ENCODE data around the gene FAM120AOS.
A peak's percentile ranks its signal among the peaks of the same experiment; 100 is the strongest.

The FAM120AOS gene

DNA sequence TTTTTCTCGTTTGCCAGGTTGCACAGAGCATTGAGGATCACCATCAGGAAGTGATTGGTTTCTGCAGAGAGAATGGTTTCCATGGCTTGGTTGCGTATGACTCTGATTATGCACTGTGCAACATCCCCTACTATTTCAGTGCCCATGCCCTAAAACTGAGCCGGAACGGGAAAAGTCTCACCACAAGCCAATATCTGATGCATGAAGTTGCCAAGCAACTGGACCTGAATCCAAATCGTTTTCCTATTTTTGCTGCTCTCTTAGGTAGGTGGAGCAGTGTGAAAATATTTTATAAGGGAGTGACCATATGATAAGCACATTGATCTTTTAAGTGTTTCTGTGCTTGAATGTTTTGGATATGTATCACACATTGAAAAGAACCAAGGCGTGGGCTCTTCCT is 17.7 kb upstream of the FAM120AOS start:
- TF ChIP-seq, protein P1, sequence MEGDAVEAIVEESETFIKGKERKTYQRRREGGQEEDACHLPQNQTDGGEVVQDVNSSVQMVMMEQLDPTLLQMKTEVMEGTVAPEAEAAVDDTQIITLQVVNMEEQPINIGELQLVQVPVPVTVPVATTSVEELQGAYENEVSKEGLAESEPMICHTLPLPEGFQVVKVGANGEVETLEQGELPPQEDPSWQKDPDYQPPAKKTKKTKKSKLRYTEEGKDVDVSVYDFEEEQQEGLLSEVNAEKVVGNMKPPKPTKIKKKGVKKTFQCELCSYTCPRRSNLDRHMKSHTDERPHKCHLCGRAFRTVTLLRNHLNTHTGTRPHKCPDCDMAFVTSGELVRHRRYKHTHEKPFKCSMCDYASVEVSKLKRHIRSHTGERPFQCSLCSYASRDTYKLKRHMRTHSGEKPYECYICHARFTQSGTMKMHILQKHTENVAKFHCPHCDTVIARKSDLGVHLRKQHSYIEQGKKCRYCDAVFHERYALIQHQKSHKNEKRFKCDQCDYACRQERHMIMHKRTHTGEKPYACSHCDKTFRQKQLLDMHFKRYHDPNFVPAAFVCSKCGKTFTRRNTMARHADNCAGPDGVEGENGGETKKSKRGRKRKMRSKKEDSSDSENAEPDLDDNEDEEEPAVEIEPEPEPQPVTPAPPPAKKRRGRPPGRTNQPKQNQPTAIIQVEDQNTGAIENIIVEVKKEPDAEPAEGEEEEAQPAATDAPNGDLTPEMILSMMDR (IDR thresholded peaks at IDR 0.05; ENCODE audit: low read length) = no peak
- no peak for TF ChIP-seq EZH2 (IDR thresholded peaks at IDR 0.05; ENCODE audit: borderline replicate concordance, low read length)
- H3F3A ChIP-seq (ENCODE audit: insufficient read depth, low read length) = no peaks in the 10 kb centered on the region
- H3K4me2 ChIP-seq (ENCODE audit: low read length) = no peak overlapping the region
- peaks cover 67% of the 10 kb centered on the region for H3K79me2 ChIP-seq (ENCODE audit: insufficient read depth, low read length)
- H3K9me2 ChIP-seq (ENCODE audit: low read depth, low read length) = no peaks in the 10 kb centered on the region
- H3K36me3 ChIP-seq (ENCODE audit: insufficient read depth, low read length) = peaks cover 59% of the 10 kb centered on the region
- H2AFZ ChIP-seq (ENCODE audit: low read length) = no peak overlapping the region
- H3K27me3 ChIP-seq (ENCODE audit: insufficient read depth, low read length) = no peaks in the 10 kb centered on the region
- no peaks in the 10 kb centered on the region for H3K9me3 ChIP-seq (ENCODE audit: low read length)
- no peaks in the 10 kb centered on the region for H4K20me1 ChIP-seq (ENCODE audit: insufficient read depth, low read length)
- H3K27ac ChIP-seq (ENCODE audit: low read depth, low read length, poor library complexity, severe bottlenecking) = no peak overlapping the region
- H3K4me1 ChIP-seq (ENCODE audit: insufficient read depth, low read length, severe bottlenecking) = peaks cover 34% of the 10 kb centered on the region
- no peak overlapping the region for H3K4me3 ChIP-seq (ENCODE audit: low read depth, low read length, poor library complexity, severe bottlenecking)
- no peak overlapping the region for H3K9ac ChIP-seq (ENCODE audit: low read length)

DNA sequence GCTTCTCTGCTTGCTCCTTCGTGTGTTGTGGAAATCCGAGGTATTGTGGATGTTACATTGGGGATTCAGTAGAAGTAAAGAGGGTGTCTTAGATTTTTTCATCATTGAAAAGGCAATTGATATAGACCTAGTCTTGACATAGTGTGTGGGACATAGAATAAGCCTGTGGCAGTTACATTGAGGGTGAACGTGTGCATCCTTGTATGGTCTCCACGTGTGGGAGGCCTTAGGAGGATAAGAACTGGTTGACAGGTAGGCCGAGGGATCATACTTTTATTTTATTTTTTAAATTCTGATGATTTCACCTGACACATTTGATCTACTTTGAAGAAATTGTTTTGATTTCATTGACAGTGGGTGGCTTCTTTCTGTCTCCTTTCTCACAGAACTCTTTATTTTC is 17.0 kb upstream of the FAM120AOS start:
- no peak for TF ChIP-seq EZH2 (IDR thresholded peaks at IDR 0.05; ENCODE audit: borderline replicate concordance, low read length)
- TF ChIP-seq, protein P1 (IDR thresholded peaks at IDR 0.05; ENCODE audit: low read length) = no peak
- Histone ChIP-seq H3K9ac (ENCODE audit: low read length) (no peak overlapping the region), H3K79me2 (ENCODE audit: insufficient read depth, low read length) (peaks cover 69% of the 10 kb centered on the region), H3K27ac (ENCODE audit: low read depth, low read length, poor library complexity, severe bottlenecking) (no peak overlapping the region), H3K9me3 (ENCODE audit: low read length) (no peaks in the 10 kb centered on the region), H3K4me1 (ENCODE audit: insufficient read depth, low read length, severe bottlenecking) (peaks cover 42% of the 10 kb centered on the region), H3K36me3 (ENCODE audit: insufficient read depth, low read length) (peaks cover 52% of the 10 kb centered on the region), H4K20me1 (ENCODE audit: insufficient read depth, low read length) (no peaks in the 10 kb centered on the region), H3K4me2 (ENCODE audit: low read length) (no peak overlapping the region), H3K27me3 (ENCODE audit: insufficient read depth, low read length) (no peaks in the 10 kb centered on the region), H3F3A (ENCODE audit: insufficient read depth, low read length) (no peaks in the 10 kb centered on the region), H3K9me2 (ENCODE audit: low read depth, low read length) (no peaks in the 10 kb centered on the region), H2AFZ (ENCODE audit: low read length) (no peak overlapping the region), H3K4me3 (ENCODE audit: low read depth, low read length, poor library complexity, severe bottlenecking) (no peak overlapping the region)

DNA sequence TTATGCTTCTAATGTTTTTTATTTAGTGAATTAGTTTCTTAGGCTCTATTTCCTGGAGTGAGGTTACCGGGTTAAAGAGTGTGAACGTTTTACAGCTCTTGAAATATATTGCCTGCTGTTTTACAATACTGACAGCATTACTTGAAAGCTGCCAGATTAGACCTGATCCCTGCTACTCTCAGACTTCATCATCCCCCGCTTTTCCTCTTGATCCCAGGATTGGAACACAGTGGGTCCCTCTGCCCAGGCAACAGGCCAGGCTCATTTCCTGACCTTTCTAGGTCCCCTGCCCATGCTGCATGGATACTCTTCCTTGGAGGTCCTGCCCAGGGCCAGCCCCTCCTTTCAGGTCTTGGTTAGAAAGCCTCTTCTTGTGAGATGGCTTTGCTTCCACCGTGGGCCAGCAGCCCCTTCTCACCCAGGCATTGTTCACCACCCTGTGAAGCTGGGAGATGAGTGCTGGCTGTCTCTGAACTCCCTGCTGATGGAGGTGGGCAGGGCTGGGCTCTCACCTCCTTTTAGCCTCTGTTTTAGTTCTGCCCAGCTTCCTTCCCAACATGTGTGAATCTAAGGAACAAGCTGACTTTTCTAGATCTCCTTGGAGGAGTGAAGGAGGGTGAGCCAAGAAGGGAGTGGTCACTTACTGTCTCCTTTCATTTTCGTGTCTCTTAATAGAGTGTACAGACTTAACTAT is 15.5 kb upstream of the FAM120AOS start:
- Histone ChIP-seq H3K4me2 (ENCODE audit: low read length) (peak overlapping the region; percentile 46; the same call in 1 of the 2 replicates), H3K79me2 (ENCODE audit: insufficient read depth, low read length) (peaks cover 82% of the 10 kb centered on the region), H3F3A (ENCODE audit: insufficient read depth, low read length) (no peaks in the 10 kb centered on the region), H2AFZ (ENCODE audit: low read length) (no peak overlapping the region), H3K4me3 (ENCODE audit: low read depth, low read length, poor library complexity, severe bottlenecking) (peak overlapping the region; percentile 8), H3K27me3 (ENCODE audit: insufficient read depth, low read length) (no peaks in the 10 kb centered on the region), H3K27ac (ENCODE audit: low read depth, low read length, poor library complexity, severe bottlenecking) (peak overlapping the region; percentile 26), H3K9me2 (ENCODE audit: low read depth, low read length) (no peaks in the 10 kb centered on the region), H4K20me1 (ENCODE audit: insufficient read depth, low read length) (no peaks in the 10 kb centered on the region), H3K9ac (ENCODE audit: low read length) (peak overlapping the region; percentile 32), H3K9me3 (ENCODE audit: low read length) (no peaks in the 10 kb centered on the region), H3K4me1 (ENCODE audit: insufficient read depth, low read length, severe bottlenecking) (peaks cover 57% of the 10 kb centered on the region), H3K36me3 (ENCODE audit: insufficient read depth, low read length) (peaks cover 38% of the 10 kb centered on the region)
- no peak for TF ChIP-seq EZH2 (IDR thresholded peaks at IDR 0.05; ENCODE audit: borderline replicate concordance, low read length)
- TF ChIP-seq, protein P1 (IDR thresholded peaks at IDR 0.05; ENCODE audit: low read length) = no peak

Measured in OCI-LY1 (cell line).